Measurements from ENCODE around the gene RBM14.

The RBM14 gene

DNA sequence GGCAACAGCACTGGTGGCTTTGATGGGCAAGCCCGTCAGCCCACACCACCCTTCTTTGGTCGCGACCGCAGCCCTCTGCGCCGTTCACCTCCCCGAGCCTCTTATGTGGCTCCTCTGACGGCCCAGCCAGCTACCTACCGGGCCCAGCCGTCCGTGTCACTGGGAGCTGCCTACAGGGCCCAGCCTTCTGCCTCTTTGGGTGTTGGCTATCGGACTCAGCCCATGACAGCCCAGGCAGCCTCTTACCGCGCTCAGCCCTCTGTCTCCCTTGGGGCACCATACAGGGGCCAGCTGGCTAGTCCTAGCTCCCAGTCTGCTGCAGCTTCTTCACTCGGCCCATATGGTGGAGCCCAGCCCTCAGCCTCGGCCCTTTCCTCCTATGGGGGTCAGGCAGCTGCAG, 8.0 kb downstream of the RBM14 start:
- H3K4me3 ChIP-seq (ENCODE audit: low read depth, low read length): no peak overlapping the region
- DNase-seq (ENCODE audit: low read depth): no peak
- in situ Hi-C loops (cut with HindIII; ENCODE audit: low sequenced_read_pairs): loop anchor here (5.0 kb wide), 1 partner anchor 53 kb away; the partner anchor contains the start of gene RBM4B
- TF ChIP-seq, protein P1, sequence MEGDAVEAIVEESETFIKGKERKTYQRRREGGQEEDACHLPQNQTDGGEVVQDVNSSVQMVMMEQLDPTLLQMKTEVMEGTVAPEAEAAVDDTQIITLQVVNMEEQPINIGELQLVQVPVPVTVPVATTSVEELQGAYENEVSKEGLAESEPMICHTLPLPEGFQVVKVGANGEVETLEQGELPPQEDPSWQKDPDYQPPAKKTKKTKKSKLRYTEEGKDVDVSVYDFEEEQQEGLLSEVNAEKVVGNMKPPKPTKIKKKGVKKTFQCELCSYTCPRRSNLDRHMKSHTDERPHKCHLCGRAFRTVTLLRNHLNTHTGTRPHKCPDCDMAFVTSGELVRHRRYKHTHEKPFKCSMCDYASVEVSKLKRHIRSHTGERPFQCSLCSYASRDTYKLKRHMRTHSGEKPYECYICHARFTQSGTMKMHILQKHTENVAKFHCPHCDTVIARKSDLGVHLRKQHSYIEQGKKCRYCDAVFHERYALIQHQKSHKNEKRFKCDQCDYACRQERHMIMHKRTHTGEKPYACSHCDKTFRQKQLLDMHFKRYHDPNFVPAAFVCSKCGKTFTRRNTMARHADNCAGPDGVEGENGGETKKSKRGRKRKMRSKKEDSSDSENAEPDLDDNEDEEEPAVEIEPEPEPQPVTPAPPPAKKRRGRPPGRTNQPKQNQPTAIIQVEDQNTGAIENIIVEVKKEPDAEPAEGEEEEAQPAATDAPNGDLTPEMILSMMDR (IDR thresholded peaks at IDR 0.05; ENCODE audit: low read depth, low read length, missing control alignments): no peak

DNA sequence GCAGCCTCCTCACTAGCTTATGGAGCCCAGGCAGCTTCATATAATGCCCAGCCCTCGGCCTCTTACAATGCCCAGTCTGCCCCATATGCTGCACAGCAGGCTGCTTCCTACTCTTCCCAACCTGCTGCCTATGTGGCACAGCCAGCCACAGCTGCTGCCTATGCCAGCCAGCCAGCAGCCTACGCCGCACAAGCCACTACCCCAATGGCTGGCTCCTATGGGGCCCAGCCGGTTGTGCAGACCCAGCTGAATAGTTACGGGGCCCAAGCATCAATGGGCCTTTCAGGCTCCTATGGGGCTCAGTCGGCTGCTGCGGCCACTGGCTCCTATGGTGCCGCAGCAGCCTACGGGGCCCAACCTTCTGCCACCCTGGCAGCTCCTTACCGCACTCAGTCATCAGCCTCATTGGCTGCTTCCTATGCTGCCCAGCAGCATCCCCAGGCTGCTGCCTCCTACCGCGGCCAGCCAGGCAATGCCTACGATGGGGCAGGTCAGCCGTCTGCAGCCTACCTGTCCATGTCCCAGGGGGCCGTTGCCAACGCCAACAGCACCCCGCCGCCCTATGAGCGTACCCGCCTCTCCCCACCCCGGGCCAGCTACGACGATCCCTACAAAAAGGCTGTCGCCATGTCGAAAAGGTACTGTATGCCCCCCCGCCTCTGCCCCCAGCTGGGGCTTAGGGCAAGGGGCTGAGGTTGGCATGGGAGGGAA, 8.8 kb downstream of the RBM14 start:
- TF ChIP-seq, protein P1 (IDR thresholded peaks at IDR 0.05; ENCODE audit: low read depth, low read length, missing control alignments): no peak
- in situ Hi-C loops (cut with HindIII; ENCODE audit: low sequenced_read_pairs): no loop called here
- no peak for DNase-seq (ENCODE audit: low read depth)
- H3K4me3 ChIP-seq (ENCODE audit: low read depth, low read length): no peak overlapping the region

DNA sequence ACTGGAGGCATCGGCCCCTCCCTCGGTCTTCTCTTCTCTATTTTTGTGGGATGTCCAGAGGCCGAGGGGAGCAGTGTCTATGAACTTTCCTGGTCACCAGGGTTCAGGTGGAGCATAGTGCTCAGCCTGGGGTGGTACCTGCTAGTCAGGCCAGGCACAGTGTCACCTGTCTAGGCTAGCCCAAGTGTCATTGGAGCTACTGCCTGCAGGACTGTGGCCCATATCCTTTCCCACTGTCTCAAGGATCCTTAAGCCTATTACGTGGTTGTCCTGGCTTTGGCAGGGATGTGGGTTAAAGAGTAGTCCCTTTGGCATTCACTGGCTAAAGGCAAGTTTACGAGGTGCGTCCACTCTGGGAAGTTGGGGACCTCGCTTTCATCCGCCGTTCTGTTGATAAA, 9.3 kb downstream of the RBM14 start:
- DNase-seq (ENCODE audit: low read depth): no peak
- in situ Hi-C loops (cut with HindIII; ENCODE audit: low sequenced_read_pairs): no loop called here
- TF ChIP-seq, protein P1 (IDR thresholded peaks at IDR 0.05; ENCODE audit: low read depth, low read length, missing control alignments): no peak
- no peak overlapping the region for H3K4me3 ChIP-seq (ENCODE audit: low read depth, low read length)

DNA sequence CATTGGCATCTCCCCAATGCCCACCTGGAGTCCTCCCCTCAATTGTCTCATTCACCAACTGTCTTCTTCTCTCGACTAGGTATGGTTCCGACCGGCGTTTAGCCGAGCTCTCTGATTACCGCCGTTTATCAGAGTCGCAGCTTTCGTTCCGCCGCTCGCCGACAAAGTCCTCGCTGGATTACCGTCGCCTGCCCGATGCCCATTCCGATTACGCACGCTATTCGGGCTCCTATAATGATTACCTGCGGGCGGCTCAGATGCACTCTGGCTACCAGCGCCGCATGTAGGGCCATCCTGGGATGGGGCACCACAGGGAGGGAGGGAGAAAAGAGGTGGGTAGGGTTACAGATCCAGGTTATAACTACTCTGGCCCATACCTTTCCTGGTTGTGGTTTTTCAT, 10.0 kb downstream of the RBM14 start:
- TF ChIP-seq, protein P1 (IDR thresholded peaks at IDR 0.05; ENCODE audit: low read depth, low read length, missing control alignments): no peak
- no peak overlapping the region for H3K4me3 ChIP-seq (ENCODE audit: low read depth, low read length)
- in situ Hi-C loops (cut with HindIII; ENCODE audit: low sequenced_read_pairs): no loop called here
- DNase-seq (ENCODE audit: low read depth): no peak

DNA sequence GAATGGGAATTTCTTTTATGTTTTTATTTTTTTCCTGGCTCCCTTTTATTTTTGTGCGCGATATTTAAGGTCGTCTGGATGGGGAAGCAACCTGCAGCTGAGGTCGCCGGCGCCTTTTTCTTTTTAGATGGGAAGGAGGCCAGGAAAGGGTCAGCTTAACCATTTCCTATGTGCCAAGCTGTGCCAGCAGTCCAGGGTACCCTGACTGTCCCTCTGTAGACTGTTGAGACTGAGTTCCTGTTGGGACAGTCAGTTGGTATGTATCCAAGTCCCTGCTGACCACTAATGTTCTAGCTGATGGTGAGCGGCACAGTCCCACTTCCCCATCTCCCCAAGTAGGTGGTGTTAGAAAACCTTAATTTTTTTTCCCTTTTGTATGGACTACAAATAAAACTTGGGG, 10.5 kb downstream of the RBM14 start:
- H3K4me3 ChIP-seq (ENCODE audit: low read depth, low read length): no peak overlapping the region
- TF ChIP-seq, protein P1 (IDR thresholded peaks at IDR 0.05; ENCODE audit: low read depth, low read length, missing control alignments): no peak
- no peak for DNase-seq (ENCODE audit: low read depth)
- in situ Hi-C loops (cut with HindIII; ENCODE audit: low sequenced_read_pairs): no loop called here

DNA sequence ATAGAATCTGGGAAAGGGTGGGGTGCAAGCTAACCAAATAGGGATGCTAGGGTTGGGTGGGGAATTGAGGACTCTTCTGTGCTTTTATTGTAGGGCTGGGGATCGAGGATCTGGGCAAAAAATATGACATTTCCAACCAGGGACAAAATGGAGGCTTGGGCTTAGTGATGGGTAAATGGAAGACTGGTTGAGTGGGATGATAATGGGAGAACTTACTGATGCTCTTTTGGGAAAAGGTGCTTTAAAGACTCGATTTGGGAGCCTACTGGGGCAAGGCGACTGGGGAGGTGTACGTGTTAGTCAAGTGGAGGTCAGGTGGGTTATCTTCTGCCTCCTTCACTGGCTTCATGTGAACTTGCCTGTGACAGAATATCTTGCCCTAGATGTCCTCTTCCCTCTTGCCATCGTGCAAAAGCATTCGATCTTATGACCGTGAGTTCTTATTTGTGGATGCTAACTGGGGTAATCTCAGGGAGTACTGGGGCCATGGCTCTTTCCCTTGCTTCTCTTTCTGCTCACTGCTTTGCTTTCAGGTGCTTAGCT, 11.7 kb downstream of the RBM14 start:
- TF ChIP-seq, protein P1 (IDR thresholded peaks at IDR 0.05; ENCODE audit: low read depth, low read length, missing control alignments): no peak

More for the DNA sequence above, 11.7 kb downstream of the RBM14 start:
- DNase-seq (ENCODE audit: low read depth): no peak
- in situ Hi-C loops (cut with HindIII; ENCODE audit: low sequenced_read_pairs): no loop called here
- no peak overlapping the region for H3K4me3 ChIP-seq (ENCODE audit: low read depth, low read length)
